ENCODE measurements around the gene PPP6R3. TPM values are rescaled to one million over a fixed set of nuclear protein-coding genes. Genes with fewer than 3 reads are reported as not detected.
A peak's percentile ranks its signal among the peaks of the same experiment; 100 is the strongest.
"Not testable (repeated sequence)": the region's sequence is repeated elsewhere in the genome, so short reads cannot be mapped to it uniquely, and the experiment has no call there.

PPP6R3 gene
- total RNA-seq, 1 donor from 2014 or later, result 86.6 TPM

DNA sequence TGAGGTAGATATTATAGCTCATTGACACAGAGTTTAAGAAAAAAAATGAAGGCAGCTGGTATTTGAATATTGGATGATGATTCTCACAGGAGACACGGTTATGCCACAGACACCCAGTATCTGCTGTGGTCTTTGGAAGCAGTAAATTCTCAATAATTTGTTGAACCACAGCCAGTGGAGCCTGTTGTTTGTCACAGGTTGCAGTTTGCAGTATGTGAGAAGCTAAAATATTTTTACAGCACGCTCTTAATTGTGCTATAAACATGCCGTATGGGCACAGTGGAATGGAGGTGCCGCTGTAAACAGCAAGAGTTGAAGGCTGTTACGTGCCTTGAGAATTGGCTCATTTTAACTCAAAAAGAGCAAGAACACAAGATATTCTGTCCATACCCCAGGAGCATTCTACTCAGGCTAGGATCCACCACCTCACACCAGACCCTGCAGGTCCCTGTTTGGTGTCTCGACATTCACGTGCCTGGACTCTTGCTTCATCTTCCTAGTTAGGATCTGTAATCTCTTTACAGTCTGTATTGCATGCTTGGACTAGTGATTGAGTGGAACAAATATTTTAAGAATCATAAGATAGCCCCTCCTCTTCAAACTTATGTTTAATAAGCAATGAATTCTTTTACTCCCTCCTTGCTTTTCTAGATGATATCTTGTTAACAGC, 129.1 kb downstream of the PPP6R3 start:
- DNase-seq (ENCODE audit: extremely low read depth, low read depth, low spot score), result no peak

DNA sequence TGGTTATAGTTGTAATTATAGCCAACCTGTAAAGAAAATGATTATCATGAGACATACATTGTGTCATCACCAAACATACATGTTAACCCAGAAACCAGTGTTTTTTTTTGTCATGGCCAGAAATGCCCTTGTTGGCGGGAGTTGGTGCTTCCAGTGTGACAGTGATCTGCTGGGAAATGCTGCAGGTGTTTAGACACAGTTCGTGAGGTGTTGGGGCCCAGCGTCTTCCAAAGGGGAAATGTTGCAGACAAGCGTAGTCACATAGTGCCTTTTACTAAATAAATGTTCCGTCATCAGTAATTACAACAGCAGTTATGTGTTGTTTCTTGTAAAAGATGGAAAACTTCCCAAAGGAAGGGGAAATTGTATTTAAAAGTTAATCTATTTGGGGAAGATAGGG, 131.2 kb downstream of the PPP6R3 start:
- no peak for DNase-seq (ENCODE audit: extremely low read depth, low read depth, low spot score)

DNA sequence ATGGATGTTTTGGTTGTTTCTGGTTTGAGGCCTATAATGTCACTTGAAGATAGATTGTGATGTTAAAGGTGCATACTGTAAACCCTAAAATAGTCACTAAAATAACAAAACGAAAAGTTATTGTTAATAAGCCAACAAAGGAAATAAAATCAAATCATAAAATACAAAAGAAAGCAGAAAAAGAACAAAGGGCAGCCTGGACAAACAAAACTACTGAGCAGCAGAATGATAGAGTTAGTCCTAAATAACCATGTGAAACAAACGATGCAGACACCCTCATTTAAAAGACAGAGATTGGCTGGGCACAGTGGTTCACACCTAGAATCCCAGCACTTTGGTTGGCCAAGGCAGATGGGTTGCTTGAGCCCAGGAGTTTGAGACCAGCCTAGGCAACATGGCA, 132.9 kb downstream of the PPP6R3 start:
- DNase-seq (ENCODE audit: extremely low read depth, low read depth, low spot score), result no peak

DNA sequence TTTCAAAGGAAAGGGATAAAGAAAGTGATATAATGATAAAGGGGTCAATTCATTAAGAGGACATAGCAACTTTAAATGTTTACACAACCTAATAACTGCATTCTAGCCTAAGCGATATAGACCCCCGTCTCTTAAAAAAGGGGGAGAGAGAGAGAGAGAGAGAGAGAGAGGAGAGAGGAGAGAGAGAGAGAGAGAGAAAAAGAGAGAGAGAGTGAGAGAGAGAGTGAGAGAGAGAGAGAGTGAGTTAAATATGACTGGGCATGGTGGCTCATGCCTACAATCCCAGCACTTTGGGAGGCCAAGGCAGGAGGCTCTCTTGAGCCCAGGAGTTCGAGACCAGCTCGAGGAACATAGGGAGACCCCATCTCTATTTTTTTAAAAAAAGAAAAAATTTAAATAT, 133.6 kb downstream of the PPP6R3 start:
- no peak for DNase-seq (ENCODE audit: extremely low read depth, low read depth, low spot score)

DNA sequence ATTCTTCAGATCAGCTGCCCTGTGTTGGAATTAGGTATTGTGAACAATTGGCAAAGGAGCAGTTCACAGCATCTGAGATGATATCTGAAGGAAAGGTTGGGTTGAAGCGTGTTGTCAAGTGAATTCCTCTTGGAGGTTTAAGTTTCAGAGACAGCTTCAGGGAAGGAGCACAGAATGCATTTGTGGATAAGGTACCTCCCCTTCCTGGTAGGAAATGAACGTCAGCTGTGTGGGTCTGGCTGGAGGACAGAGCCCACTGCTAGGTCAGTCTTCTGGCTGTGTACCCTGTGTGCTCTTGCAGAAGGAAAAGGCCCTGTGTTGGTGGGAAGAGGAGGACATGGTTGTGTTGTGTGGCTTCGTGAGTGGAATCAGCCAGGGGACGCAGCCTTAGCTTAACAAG, 135.7 kb downstream of the PPP6R3 start:
- DNase-seq (ENCODE audit: extremely low read depth, low read depth, low spot score), result no peak

DNA sequence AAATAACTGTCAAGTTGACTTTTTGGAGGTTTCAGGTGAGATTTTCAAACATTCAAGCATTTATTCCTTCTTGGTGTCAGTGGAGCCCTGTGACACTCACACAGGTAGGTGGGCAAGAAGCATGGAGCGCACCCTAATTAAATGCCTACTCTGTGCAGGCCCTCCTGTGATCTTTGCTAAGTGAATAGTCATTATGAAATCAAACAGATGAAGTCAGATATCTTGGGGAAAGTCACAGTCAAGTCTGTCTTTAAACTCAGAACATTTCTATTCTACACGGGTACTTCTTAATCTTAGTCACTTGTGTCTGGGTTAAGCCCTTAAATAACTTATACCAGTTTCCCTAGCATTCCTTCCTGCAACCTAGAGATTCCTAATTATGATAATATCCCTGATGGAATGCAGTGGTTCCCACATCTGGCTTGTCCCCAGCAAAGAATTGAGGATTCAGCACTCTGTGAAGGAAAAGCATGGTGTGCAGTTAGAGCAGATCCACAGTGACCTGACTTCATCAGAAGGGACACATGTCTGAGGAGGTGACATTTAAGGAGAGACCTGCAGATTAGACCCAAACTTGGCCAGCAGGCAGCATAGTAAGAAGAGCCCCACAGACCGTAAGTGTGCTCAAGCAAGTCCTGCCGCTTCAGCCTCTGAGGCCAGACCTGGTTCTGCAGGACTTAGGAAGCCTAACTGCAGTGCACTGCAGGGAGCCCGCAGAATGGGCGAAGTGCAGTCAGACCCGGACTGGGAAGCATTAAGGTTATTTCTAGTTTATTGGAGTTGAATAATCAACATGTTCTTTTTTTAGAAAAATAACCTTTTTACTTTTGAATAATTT, 138.5 kb downstream of the PPP6R3 start:
- no peak for DNase-seq (ENCODE audit: extremely low read depth, low read depth, low spot score)

DNA sequence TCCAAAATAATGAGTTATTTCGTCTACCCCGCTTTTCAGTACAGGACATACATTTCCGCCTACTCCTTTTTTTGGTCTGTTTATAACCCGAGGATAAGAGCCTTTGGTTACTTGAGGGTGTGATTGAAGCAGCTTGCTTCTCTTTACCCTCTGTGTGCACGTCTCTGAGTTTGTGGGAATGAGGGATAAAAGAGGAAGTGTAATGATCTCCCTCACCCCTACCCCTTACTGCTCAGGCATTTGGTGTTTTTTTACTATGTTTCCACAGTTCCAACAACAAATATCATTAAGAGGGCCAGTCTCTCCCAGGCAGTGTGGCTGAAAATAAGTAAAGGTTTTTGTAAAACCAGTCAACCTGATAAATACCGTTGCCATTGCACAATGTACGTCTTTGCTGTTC, 140.6 kb downstream of the PPP6R3 start:
- DNase-seq (ENCODE audit: extremely low read depth, low read depth, low spot score), result no peak

DNA sequence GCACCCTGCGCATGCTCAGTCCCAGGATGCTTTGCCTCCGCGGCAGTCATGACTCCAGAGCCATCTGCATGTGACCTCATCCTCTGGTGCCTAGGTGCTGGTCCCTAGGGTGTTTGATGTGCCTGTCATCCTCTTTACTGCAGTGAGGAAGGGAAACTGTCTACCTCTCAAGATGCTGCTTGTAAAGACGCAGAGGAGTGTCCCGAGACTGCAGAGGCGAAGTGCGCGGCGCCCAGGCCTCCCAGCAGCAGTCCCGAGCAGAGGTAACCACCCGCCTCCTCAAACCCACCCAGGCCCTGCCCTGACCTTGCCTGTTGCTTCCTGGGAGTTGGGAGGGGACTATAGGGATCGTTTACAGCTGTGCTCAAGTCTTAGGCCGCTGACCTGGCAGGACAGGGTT, 149.2 kb downstream of the PPP6R3 start:
- no peak for DNase-seq (ENCODE audit: extremely low read depth, low read depth, low spot score)

DNA sequence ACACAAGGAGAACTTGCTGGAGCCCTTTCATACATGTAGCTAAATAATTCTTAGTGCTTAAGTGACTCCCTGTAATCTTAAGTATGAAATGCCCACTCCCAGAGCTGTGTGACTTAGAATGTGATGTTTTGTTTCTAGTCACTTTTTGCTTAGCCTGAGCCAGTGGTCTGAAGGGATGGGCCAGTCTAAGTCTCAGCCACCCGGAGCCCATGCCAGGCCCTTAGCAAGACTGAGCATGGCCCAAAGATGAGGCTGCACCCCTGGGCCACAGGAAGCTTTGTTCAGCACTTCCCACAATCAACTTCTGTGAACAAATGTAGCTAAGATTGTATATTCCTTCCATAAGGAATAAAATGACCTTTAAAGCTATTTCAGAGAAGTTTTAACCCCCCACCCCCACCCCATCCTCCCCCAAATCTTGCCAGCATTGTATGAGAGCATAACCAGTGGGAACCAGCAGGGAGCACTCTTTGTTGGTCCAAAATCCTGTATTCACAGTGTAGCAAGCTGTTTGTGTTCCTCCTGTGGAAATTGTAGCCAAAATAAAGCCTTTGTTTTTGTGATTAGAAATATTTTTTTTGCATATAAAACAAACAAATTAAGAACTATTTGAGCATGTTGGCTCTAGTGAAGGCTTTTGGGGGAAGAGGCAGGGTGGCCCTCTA, 150.0 kb downstream of the PPP6R3 start:
- no peak for DNase-seq (ENCODE audit: extremely low read depth, low read depth, low spot score)

DNA sequence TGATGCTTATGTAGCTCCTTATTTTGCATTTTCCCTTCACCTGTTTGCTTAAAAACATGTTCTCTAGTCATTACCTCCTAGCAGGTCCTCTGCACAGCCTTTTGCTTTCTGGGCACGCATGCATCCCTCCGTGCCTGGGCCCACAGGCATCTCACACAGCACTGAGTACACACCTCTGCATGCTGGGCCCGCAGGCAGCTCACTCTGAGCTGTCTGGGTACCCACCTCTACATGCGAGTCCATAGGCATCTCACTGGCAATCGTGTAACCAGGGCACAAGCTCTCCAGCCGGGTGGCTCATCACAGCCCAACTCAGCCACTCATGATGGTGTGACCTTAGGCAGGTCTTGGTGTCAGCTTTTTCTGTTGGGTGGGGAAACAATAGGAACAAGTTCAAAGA, 155.1 kb downstream of the PPP6R3 start:
- no peak for DNase-seq (ENCODE audit: extremely low read depth, low read depth, low spot score)

DNA sequence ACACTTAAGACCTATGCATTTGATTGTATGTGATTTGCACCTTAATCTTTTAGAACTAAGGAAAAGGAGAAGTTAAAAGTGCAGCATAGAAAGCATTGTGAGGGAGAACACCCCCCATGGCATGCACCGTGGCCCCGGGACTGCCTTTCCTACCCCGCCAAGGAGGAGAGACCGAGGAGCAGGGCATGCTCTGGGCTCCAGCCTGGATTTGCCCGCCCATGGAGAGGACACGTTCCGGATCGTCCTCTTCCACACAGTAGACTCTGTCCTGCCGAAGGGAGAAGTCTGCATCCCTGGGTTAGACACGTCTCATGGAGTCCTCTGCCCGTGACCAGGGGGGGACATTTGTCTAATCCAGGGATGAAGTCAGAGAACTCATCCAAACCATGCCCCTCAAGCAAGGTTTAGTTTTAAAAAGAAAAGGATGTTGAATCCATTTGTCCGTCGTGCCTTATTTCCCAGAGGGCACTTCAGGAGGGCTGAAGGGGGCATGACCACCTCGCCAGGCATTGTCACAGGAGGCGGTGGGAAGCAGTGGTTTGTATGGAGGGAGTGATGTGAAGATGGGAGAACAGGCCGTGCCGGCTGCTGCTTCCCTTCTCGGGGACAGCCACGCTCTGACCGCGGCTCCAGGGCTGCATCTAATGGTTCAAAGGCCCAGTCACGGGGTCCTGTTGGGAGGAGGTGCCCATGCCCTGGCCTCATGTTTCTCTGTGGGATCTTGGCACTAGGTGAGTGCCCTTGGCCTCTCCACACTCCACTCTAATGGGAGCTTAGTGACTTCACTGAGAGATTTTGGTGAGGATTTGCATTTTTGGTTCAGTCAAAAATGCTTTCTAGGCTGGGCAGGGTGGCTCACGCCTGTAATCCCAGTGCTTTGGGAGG, 157.6 kb downstream of the PPP6R3 start:
- DNase-seq (ENCODE audit: extremely low read depth, low read depth, low spot score), result no peak

DNA sequence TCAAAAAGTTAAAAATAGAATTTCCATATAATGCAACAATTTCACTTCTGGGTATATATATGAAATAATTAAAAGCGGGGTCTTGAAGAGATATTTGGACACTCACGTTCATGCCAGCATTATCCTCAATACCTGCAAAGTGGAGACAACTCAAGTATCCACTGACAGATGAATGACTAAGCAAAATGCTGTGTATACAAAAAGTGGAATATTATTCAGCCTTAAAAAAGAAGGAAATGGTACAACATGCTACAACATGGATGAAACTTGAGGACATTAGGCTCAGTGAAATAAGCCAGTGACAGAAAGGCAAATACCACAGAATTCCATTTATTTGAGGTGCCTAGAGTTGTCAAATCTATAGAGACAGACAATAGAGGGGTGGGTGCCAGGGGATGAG, 161.3 kb downstream of the PPP6R3 start:
- DNase-seq (ENCODE audit: extremely low read depth, low read depth, low spot score), result no peak

DNA sequence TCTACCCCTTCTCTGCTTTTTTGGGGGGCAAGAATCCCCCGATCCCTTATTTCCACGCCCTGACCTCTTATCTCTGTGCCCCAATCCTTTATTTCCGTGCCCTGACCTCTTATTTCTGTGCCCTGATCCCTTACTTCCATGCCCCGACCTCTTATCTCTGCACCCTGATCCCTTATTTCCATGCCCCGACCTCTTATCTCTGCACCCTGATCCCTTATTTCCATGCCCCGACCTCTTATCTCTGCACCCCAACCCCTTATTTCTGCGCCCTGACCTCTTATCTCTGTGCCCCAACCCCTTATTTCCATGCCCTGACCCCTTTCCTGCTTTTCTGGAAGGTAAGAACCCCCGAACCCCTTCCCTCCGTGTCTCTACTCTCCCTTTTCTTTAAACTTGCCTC, 163.2 kb downstream of the PPP6R3 start:
- DNase-seq (ENCODE audit: extremely low read depth, low read depth, low spot score), result not testable (repeated sequence)

DNA sequence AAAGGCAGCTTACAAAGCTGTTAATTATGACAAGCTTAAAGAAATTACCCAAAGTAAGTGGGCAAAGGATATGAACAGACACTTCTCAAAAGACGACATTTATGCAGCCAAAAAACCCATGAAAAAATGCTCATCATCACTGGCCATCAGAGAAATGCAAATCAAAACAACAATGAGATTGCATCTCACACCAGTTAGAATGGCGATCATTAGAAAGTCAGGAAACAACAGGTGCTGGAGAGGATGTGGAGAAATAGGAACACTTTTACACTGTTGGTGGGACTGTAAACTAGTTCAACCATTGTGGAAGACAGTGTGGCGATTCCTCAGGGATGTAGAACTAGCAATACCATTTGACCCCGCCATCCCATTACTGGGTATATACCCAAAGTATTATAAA, 164.5 kb downstream of the PPP6R3 start:
- not testable (repeated sequence) for DNase-seq (ENCODE audit: extremely low read depth, low read depth, low spot score)

DNA sequence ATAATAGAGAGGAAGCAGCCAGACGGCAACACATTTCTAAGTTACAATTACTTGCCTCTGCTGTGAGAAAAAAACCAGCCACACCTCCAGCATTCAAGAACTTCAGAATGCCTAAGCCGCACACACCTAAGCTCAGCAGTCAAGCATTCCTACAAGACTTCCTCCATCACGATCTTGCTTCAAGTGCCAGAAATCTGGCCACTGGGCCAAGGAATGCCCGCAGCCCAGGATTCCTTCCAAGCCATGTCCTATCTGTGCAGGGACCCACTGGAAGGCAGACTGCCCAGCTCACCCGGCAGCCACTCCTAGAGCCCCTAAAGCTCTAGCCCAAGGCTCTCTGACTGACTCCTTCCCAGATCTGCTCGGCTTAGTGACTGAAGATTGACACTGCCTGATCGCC, 165.7 kb downstream of the PPP6R3 start:
- not testable (repeated sequence) for DNase-seq (ENCODE audit: extremely low read depth, low read depth, low spot score)

DNA sequence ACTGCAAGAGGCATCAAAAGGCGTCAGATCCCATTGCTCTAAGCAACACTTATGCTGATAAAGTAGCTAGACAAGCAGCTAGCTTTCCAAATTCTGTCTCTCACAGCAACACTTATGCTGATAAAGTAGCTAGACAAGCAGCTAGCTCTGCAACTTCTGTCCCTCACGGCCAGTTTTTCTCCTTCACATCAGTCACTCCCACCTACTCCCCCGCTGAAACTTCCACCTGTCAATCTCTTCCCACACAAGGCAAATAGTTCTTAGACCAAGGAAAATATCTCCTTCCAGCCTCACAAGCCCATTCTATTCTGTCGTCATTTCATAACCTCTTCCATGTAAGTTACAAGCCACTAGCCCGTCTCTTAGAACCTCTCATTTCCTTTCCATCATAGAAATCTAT, 168.3 kb downstream of the PPP6R3 start:
- DNase-seq (ENCODE audit: extremely low read depth, low read depth, low spot score), result not testable (repeated sequence)

DNA sequence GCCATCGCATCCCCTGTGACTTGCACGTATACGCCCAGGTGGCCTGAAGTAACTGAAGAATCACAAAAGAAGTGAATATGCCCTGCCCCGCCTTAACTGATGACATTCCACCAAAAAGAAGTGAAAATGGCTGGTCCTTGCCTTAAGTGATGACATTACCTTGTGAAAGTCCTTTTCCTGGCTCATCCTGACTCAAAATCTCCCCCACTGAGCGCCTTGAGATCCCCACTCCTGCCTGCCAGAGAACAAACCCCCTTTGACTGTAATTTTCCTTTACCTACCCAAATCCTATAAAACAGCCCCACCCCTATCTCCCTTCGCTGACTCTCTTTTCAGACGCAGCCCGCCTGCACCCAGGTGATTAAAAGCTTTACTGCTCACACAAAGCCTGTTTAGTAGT, 171.8 kb downstream of the PPP6R3 start:
- not testable (repeated sequence) for DNase-seq (ENCODE audit: extremely low read depth, low read depth, low spot score)

DNA sequence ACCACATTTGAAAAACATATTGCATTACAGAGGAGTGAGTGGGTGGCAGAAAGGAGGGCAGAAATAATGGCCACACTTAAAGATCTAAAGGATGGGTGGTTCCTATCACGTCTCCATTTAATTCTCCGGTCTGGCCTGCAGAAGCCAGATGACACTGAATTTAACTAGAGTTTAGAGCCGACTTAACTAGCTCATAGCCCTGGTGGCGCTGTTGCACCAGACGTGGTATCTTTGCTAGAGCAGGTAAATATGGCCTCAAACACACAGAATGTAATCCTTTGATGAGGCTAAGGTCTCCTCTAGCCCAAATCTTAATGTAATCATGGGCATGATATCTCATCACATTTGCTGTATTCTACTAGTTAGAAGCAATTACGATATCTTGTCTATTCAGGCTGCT, 172.2 kb downstream of the PPP6R3 start:
- peak; percentile 34 for DNase-seq (ENCODE audit: extremely low read depth, low read depth, low spot score)

DNA sequence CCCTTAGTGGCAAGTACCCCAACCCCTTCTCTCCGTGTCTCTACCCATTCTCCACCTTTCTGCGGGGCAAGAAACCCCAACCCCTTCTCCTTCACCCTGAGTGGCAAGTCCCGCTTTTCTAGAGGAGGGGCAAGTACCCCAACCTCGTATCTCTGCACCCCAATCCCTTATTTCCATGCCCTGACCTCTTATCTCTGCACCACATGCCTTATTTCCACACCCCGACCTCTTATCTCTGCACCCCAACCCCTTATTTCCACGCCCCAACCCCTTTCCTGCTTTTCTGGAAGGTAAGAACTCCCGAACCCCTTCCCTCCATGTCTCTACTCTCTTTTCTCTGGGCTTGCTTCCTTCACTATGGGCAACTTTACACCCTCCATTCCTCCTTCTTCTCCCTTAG, 174.1 kb downstream of the PPP6R3 start:
- DNase-seq (ENCODE audit: extremely low read depth, low read depth, low spot score), result not testable (repeated sequence)

DNA sequence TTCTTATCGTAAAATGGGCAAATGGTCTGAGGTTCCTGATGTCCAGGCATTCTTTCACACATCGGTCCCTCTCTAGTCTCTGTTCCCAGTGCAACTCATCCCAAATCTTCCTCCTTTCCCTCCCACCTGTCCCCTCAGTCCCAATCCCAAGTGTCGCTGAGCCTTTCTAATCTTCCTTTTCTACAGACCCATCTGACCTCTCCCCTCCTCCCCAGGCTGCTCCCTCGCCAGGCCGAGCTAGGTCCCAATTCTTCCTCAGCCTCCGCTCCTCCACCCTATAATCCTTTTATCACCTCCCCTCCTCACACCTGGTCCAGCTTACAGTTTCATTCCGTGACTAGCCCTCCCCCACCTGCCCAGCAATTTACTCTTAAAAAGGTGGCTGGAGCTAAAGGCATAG, 174.6 kb downstream of the PPP6R3 start:
- not testable (repeated sequence) for DNase-seq (ENCODE audit: extremely low read depth, low read depth, low spot score)

DNA sequence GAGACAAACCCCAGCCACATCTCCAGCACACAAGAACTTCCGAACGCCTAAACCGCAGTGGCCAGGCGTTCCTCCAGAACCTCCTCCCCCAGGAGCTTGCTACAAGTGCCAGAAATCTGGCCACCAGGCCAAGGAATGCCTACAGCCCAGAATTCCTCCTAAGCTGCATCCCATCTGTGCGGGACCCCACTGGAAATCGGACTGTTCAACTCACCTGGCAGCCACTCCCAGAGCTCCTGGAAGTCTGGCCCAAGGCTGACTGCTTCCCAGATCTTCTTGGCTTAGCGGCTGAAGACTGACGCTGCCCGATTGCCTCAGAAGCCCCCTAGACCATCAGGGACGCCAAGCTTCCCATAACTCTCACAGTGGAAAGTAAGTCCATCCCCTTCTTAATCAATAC, 175.3 kb downstream of the PPP6R3 start:
- DNase-seq (ENCODE audit: extremely low read depth, low read depth, low spot score), result not testable (repeated sequence)
